K562 (cell line): ENCODE data around the gene HSP90AA1. TPM values are rescaled to one million over a fixed set of nuclear protein-coding genes. Genes with fewer than 3 reads are reported as not detected.

ENCODE experiments used
- ATAC-seq: fragments of 200-7000 bp; cut with Tn5 transposase; 3 replicates; pipeline ENCODE4 v1.9.1; 2020; ENCODE audit warnings: moderate library complexity
- BruUV-seq: library from RNA; stranded (reverse); fragments of 400-500 nt; replicated peaks from 2 replicates; lab custom pipeline; 2021; lab: Mats Ljungman, UMichigan
- CTCF ChIA-PET: fragments of 300-600 bp; formaldehyde crosslinking; extraction: SDS; loops from one replicate; lab custom pipeline; 2021; ENCODE audit warnings: low intra/inter-chr PET ratio; lab: Yijun Ruan, JAX
- POLR2A ChIA-PET: fragments of 300-600, 350-650 bp; sonication (Branson Sonifier 250); formaldehyde crosslinking; extraction: SDS; loops from one replicate; lab custom pipeline; 2021; ENCODE audit warnings: antibody characterized with exemption, inconsistent platforms; lab: Yijun Ruan, JAX
- DNase-seq, 4 experiments: peaks; one replicate each; pipeline versions ENCODE4 v3.0.0 to v3.0.0-alpha.2; 2011 to 2018; ENCODE audit warnings: low spot score in 3 of 4, mixed read lengths in 3 of 4; ENCODE audit errors: extremely low read depth in 1 of 4
- FAIRE-seq: peaks from 2 replicates; lab custom pipeline; 2011; peaks lifted over from hg19 to GRCh38; lab: Jason Lieb, UNC
- H2AFZ ChIP-seq: 2 replicates; pipeline ENCODE4 v1.6.0; 2011; ENCODE audit warnings: low read depth, low read length, control low read depth, inconsistent platforms
- H3K27ac ChIP-seq: fragments of 200-600 bp; 3 replicates; pipeline ENCODE4 v1.8.0; 2011; ENCODE audit warnings: low read depth, mild to moderate bottlenecking, control low read depth, inconsistent platforms, low read length, moderate library complexity, mixed read lengths; ENCODE audit errors: extremely low read depth
- H3K27me3 ChIP-seq, 2 experiments: fragments of 300-600 bp in 1 of 2; 2 replicates in 1 of 2; 3 replicates in 1 of 2; pipeline versions ENCODE4 v1.6.0 to v1.8.0; 2011; ENCODE audit warnings: inconsistent platforms in 2 of 2, low read length in 2 of 2, mild to moderate bottlenecking in 1 of 2, mixed read lengths in 1 of 2, moderate library complexity in 1 of 2; ENCODE audit not compliant: control insufficient read depth in 2 of 2, insufficient read depth in 2 of 2
- H3K36me3 ChIP-seq: fragments of 300-600 bp; 3 replicates; pipeline ENCODE4 v1.8.0; 2011; ENCODE audit warnings: mild to moderate bottlenecking, low read length, inconsistent platforms; ENCODE audit not compliant: control insufficient read depth, insufficient read depth
- H3K4me1 ChIP-seq, 2 experiments: fragments of 200-600 bp in 1 of 2; replicated peaks in 1 of 2; 2 replicates in 1 of 2; 3 replicates in 1 of 2; pipeline versions ENCODE4 v1.5.1 to v1.8.0; 2011; ENCODE audit warnings: inconsistent platforms in 2 of 2, low read length in 2 of 2, mild to moderate bottlenecking in 1 of 2, mixed read lengths in 1 of 2, moderate library complexity in 1 of 2; ENCODE audit not compliant: control insufficient read depth in 2 of 2, insufficient read depth in 2 of 2
- H3K4me2 ChIP-seq: 2 replicates; pipeline ENCODE4 v1.6.1; 2011; ENCODE audit warnings: low read length, control low read depth, inconsistent platforms, mixed read lengths; ENCODE audit not compliant: insufficient read depth
- H3K4me3 ChIP-seq: fragments of 200-600 bp; sonication (generic), shearing (Covaris generic); 2 replicates; pipeline ENCODE4 v1.5.1; 2016; ENCODE audit warnings: control low read depth, inconsistent platforms
- H3K79me2 ChIP-seq: fragments of 200-600 bp; 3 replicates; pipeline ENCODE4 v1.8.0; 2011; ENCODE audit warnings: low read length, inconsistent platforms; ENCODE audit not compliant: control insufficient read depth, insufficient read depth
- H3K9ac ChIP-seq, 2 experiments: 2 replicates each; pipeline versions ENCODE4 v1.6.0 to v1.6.1; 2011; ENCODE audit warnings: low read depth in 2 of 2, low read length in 2 of 2, control low read depth in 1 of 2, inconsistent platforms in 1 of 2, mild to moderate bottlenecking in 1 of 2, mixed read lengths in 1 of 2; ENCODE audit not compliant: insufficient read depth in 1 of 2
- H3K9me1 ChIP-seq: one replicate; pipeline ENCODE4 v1.6.0; 2011; ENCODE audit warnings: inconsistent platforms, mild to moderate bottlenecking, low read length, moderate library complexity; ENCODE audit not compliant: control insufficient read depth, insufficient read depth
- H3K9me3 ChIP-seq: replicated peaks from 2 replicates; pipeline ENCODE4 v1.5.1; 2011; ENCODE audit warnings: low read depth, low read length, inconsistent platforms; ENCODE audit not compliant: control insufficient read depth, insufficient read depth
- H4K20me1 ChIP-seq: replicated peaks from 2 replicates; pipeline ENCODE4 v1.6.1; 2011; ENCODE audit warnings: low read length, inconsistent platforms, mixed read lengths; ENCODE audit not compliant: control insufficient read depth, insufficient read depth
- CBX1 ChIP-seq: sonication (generic); IDR thresholded peaks from 2 replicates; pipeline ENCODE4 v1.6.1; 2016; ENCODE audit warnings: antibody characterized with exemption, low read depth, mild to moderate bottlenecking
- DIDO1 ChIP-seq: fragments of 450-650 bp; IDR thresholded peaks from 2 replicates; pipeline ENCODE4 v1.6.1; 2016; ENCODE audit warnings: low read depth, missing biosample characterization, missing genetic modification characterization
- FOXA1 ChIP-seq: fragments of 450-650 bp; IDR thresholded peaks from 2 replicates; pipeline ENCODE4 v1.6.1; 2016; ENCODE audit warnings: mild to moderate bottlenecking, borderline replicate concordance
- GATA2 ChIP-seq: sonication (generic); formaldehyde crosslinking; IDR thresholded peaks from 2 replicates; pipeline ENCODE4 v1.4.0; 2020; ENCODE audit warnings: mild to moderate bottlenecking, missing genetic modification reagents
- HNRNPK ChIP-seq: fragments of 200-400 bp; formaldehyde crosslinking; IDR thresholded peaks from one replicate; pipeline ENCODE4 v1.6.1; 2018; ENCODE audit warnings: mild to moderate bottlenecking, low read depth, low read length; ENCODE audit not compliant: poor library complexity, severe bottlenecking
- KLF6 ChIP-seq: fragments of 250-450 bp; sonication (Bioruptor Pico); IDR thresholded peaks from 2 replicates; pipeline ENCODE4 v1.4.0; 2020; ENCODE audit warnings: mild to moderate bottlenecking, moderate library complexity, borderline replicate concordance
- MAFG ChIP-seq: fragments of 450-650 bp; conservative IDR thresholded peaks from 2 replicates; pipeline ENCODE4 v1.6.1; 2016; ENCODE audit warnings: missing genetic modification characterization, missing compliant biosample characterization
- MTA3 ChIP-seq: fragments of 450-650 bp; formaldehyde crosslinking; IDR thresholded peaks from 2 replicates; pipeline ENCODE4 v1.6.1; 2017; ENCODE audit warnings: mild to moderate bottlenecking, borderline replicate concordance
- NBN ChIP-seq: fragments of 450-650 bp; IDR thresholded peaks from 2 replicates; pipeline ENCODE4 v1.6.1; 2016; ENCODE audit warnings: low read depth, mild to moderate bottlenecking
- PHB ChIP-seq: fragments of 250-450 bp; sonication (Bioruptor Pico); IDR thresholded peaks from 2 replicates; pipeline ENCODE4 v1.5.0; 2021
- PKNOX1 ChIP-seq: fragments of 450-650 bp; IDR thresholded peaks from 2 replicates; pipeline ENCODE4 v1.6.1; 2016
- POLR2G ChIP-seq: fragments of 200-400 bp; formaldehyde crosslinking; IDR thresholded peaks from 2 replicates; pipeline ENCODE4 v1.6.1; 2017; ENCODE audit warnings: low read depth, mild to moderate bottlenecking, antibody characterized with exemption, low read length, moderate library complexity
- RBM34 ChIP-seq: fragments of 200-400 bp; formaldehyde crosslinking; IDR thresholded peaks from 2 replicates; pipeline ENCODE4 v1.6.1; 2018; ENCODE audit warnings: low read length, borderline replicate concordance; ENCODE audit not compliant: insufficient read depth
- THRB ChIP-seq: fragments of 450-650 bp; formaldehyde crosslinking; conservative IDR thresholded peaks from 2 replicates; pipeline ENCODE4 v1.4.0; 2022; ENCODE audit warnings: mild to moderate bottlenecking, missing genetic modification characterization
- ZBTB1 ChIP-seq: sonication (generic); formaldehyde crosslinking; IDR thresholded peaks from 2 replicates; pipeline ENCODE4 v1.8.1; 2023; ENCODE audit warnings: missing genetic modification reagents, low read depth, mild to moderate bottlenecking, borderline replicate concordance
- ZNF140 ChIP-seq: fragments of 250-450 bp; sonication (Bioruptor Pico); IDR thresholded peaks from 2 replicates; pipeline ENCODE4 v1.8.0; 2021; ENCODE audit warnings: moderate library complexity, mild to moderate bottlenecking, inconsistent platforms
- ZNF507 ChIP-seq: conservative IDR thresholded peaks from 2 replicates; pipeline ENCODE4 v1.6.1; 2017; ENCODE audit warnings: missing genetic modification characterization, missing compliant biosample characterization
- WGBS: fragments of 100-300 bp; shearing (Covaris generic); methylation state at CpG from one replicate; pipeline ENCODE4 v1.1.6; 2016; ENCODE audit warnings: low coverage, mixed read lengths; ENCODE audit not compliant: insufficient coverage; ENCODE audit errors: missing lambda C conversion rate; 5-methylcytosine and 5-hydroxymethylcytosine counted together
- in situ Hi-C: fragments of 300-500 bp; cut with MboI; formaldehyde crosslinking; loops from 4 replicates; pipeline ENCODE4 v1.15.0; 2018; ENCODE audit warnings: inconsistent platforms, mixed read lengths
- intact Hi-C: fragments of 100-400 bp; cut with micrococcal nuclease; formaldehyde crosslinking; loops from 2 replicates; pipeline ENCODE4 v1.14.2; 2022
- polyA plus RNA-seq, 8 experiments: library from polyadenylated mRNA; depleted of rRNA in 4 of 8; stranded (reverse) in 5 of 8; unstranded in 3 of 8; fragments of >200 nt; fragmentation: Nextera tagmentation in 2 of 8; fragmentation: Illumina TruSeq in 1 of 8; extraction: Ambion mirVana in 2 of 8; extraction: Trizol in 1 of 8; gene quantifications; 2 replicates each; pipeline versions ENCODE4 v1.2.1 to v1.2.3, GENCODE V29; 2011 to 2014; ENCODE audit warnings: inconsistent platforms in 1 of 8, missing spikeins in 1 of 8
- total RNA-seq, 7 experiments: library from RNA; depleted of rRNA in 6 of 7; stranded (reverse); fragments of >200 nt in 6 of 7; fragmentation: Illumina TruSeq in 2 of 7; extraction: Trizol in 2 of 7; gene quantifications; 2 replicates each; pipeline versions ENCODE4 v1.2.1 to v1.2.3, GENCODE V29; 2011 to 2021; ENCODE audit warnings: low replicate concordance in 1 of 7
- TF ChIP-seq, protein P1 (sequence below): sonication (generic); formaldehyde crosslinking; IDR thresholded peaks from 2 replicates; pipeline ENCODE4 v1.8.1; 2023; ENCODE audit warnings: mild to moderate bottlenecking, missing genetic modification reagents

Gene HSP90AA1
- total and polyA plus RNA-seq, 9 of the 15 experiments (the other 6 are each of a cell fraction or from before 2014, with no cell fraction given): 377 to 1,731 (median 879) TPM

GRCh38 chr14:102043251-102044025, 43.4 kb downstream of the HSP90AA1 start:
- peaks cover 0 to 11% of the 10 kb centered on the region in 2 experiments; a peak in 2 of 5 replicates for H3K4me1 ChIP-seq
- no peaks in the 10 kb centered on the region for H3K27me3 ChIP-seq
- no peak for FAIRE-seq
- TF ChIP-seq PKNOX1 (no peak), PHB (CRISPR knock-in tag) (no peak), THRB (CRISPR knock-in tag) (no peak), MTA3 (no peak), ZNF140 (CRISPR knock-in tag) (no peak), MAFG (tag) (no peak), POLR2G (no peak), CBX1 (no peak), NBN (no peak), RBM34 (no peak), GATA2 (CRISPR knock-in tag) (no peak), HNRNPK (no peak), FOXA1 (no peak), ZBTB1 (CRISPR knock-in tag) (no peak), KLF6 (no peak), DIDO1 (tag) (no peak), ZNF507 (tag) (no peak)
- TF ChIP-seq, protein P1, sequence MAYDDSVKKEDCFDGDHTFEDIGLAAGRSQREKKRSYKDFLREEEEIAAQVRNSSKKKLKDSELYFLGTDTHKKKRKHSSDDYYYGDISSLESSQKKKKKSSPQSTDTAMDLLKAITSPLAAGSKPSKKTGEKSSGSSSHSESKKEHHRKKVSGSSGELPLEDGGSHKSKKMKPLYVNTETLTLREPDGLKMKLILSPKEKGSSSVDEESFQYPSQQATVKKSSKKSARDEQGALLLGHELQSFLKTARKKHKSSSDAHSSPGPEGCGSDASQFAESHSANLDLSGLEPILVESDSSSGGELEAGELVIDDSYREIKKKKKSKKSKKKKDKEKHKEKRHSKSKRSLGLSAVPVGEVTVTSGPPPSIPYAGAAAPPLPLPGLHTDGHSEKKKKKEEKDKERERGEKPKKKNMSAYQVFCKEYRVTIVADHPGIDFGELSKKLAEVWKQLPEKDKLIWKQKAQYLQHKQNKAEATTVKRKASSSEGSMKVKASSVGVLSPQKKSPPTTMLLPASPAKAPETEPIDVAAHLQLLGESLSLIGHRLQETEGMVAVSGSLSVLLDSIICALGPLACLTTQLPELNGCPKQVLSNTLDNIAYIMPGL (CRISPR knock-in tag): no peak
- TF ChIP-seq, all 486 proteins: peak for 0
- ChIA-PET POLR2A (interaction anchor here (1.4 kb wide), 1 partner anchor 15 kb away, joined by 3 read pairs; no protein-coding TSS in a partner anchor), CTCF (interaction anchor here (0.7 kb wide), 1 partner anchor 12 kb away, joined by 3 read pairs; no protein-coding TSS in a partner anchor)
- Histone ChIP-seq H3K79me2 (no peaks in the 10 kb centered on the region), H4K20me1 (no peaks in the 10 kb centered on the region), H3K4me3 (no peak overlapping the region), H2AFZ (no peak overlapping the region), H3K9me3 (no peaks in the 10 kb centered on the region), H3K4me2 (no peak overlapping the region), H3K9me1 (no peaks in the 10 kb centered on the region), H3K9ac (no peak overlapping the region), H3K27ac (no peak overlapping the region), H3K36me3 (peaks cover 82% of the 10 kb centered on the region)
- no peak for DNase-seq
- 96% methylated on average over 15 of the region's 22 CpGs for WGBS
- BruUV-seq: no TSS peak
- intact Hi-C loops: no loop called here
- no peak for ATAC-seq
- in situ Hi-C loops: no loop called here
